ENCODE measurements around the gene AADACL4. TPM values are rescaled to one million over a fixed set of nuclear protein-coding genes. Genes with fewer than 3 reads are reported as not detected.

AADACL4 gene
- total RNA-seq, 4 donors from 2014 or later: not detected

- Histone ChIP-seq H3K27me3 (no peaks in the 10 kb centered on the region), H3K27ac (no peak overlapping the region), H3K4me3 (no peak overlapping the region), H3K36me3 (peaks cover 0 to 4% (median 2%) of the 10 kb centered on the region in 4 donors), H3K9me3 (peaks cover 0 to 3% of the 10 kb centered on the region in 2 donors), H3K4me1 (peaks cover 3 to 27% (median 18%) of the 10 kb centered on the region in 4 donors)
- no peak for DNase-seq
- intact Hi-C loops (cut with DNase I; ENCODE audit: low total_unique reads) (loop anchor here (10.0 kb wide), 1 partner anchor 136 kb away; no protein-coding TSS in a partner anchor), in situ Hi-C loops (cut with MboI; ENCODE audit: low pct_ligation_motif_present in 1 of 4, low pct_unique_long_range_greater_than_20kb in 1 of 4, low sequenced_read_pairs in 3 of 4) (loop anchor here in 1 of 4 donors (25.0 kb wide), 1 partner anchor 199 kb away; no protein-coding TSS in a partner anchor)
- TF ChIP-seq POLR2A (IDR thresholded peaks at IDR 0.05): no peak
- TF ChIP-seq POLR2AphosphoS5 (IDR thresholded peaks at IDR 0.05): no peak
- no peak for TF ChIP-seq CTCF (IDR thresholded peaks at IDR 0.05)
- no peak for TF ChIP-seq EP300 (IDR thresholded peaks at IDR 0.05; ENCODE audit: low read depth)
- WGBS, 2 donors (ENCODE audit: low coverage in 1 of 2): 81 to 93% methylated on average over 7 of the region's 7 CpGs
These were observed 32.9 kb upstream of the AADACL4 start for GRCh38 chr1:12610941-12611340.

GRCh38 chr1:12613180-12613579 lies 30.7 kb upstream of the AADACL4 start:
- Histone ChIP-seq H3K36me3 (peaks cover 0 to 4% (median 0%) of the 10 kb centered on the region in 4 donors), H3K4me1 (peaks cover 3 to 27% (median 23%) of the 10 kb centered on the region in 4 donors), H3K9me3 (no peaks in the 10 kb centered on the region), H3K27me3 (no peaks in the 10 kb centered on the region), H3K27ac (peak overlapping the region in 2 of 4 donors; percentile 94), H3K4me3 (no peak overlapping the region)
- TF ChIP-seq EP300 (IDR thresholded peaks at IDR 0.05; ENCODE audit: low read depth): no peak
- in situ Hi-C loops (cut with MboI; ENCODE audit: low pct_ligation_motif_present in 1 of 4, low pct_unique_long_range_greater_than_20kb in 1 of 4, low sequenced_read_pairs in 3 of 4) (loop anchor here in 1 of 4 donors (25.0 kb wide), 1 partner anchor 201 kb away; no protein-coding TSS in a partner anchor), intact Hi-C loops (cut with DNase I; ENCODE audit: low total_unique reads) (loop anchor here (10.0 kb wide), 1 partner anchor 138 kb away; no protein-coding TSS in a partner anchor)
- no peak for DNase-seq
- 91% methylated on average over 4 of the region's 4 CpGs; no CpG with 5 or more reads in 1 of the 2 donors for WGBS, 2 donors (ENCODE audit: low coverage in 1 of 2)

GRCh38 chr1:12614402-12615158 lies 29.3 kb upstream of the AADACL4 start:
- 67 to 68% methylated on average over 5 to 7 of the region's 7 CpGs for WGBS, 2 donors (ENCODE audit: low coverage in 1 of 2)
- no peaks in the 10 kb centered on the region for H3K9me3 ChIP-seq
- H3K36me3 ChIP-seq: peaks cover 0 to 4% (median 0%) of the 10 kb centered on the region in 4 donors
- H3K4me1 ChIP-seq: peaks cover 8 to 40% (median 35%) of the 10 kb centered on the region in 4 donors
- intact Hi-C loops (cut with DNase I; ENCODE audit: low total_unique reads): loop anchor here (10.0 kb wide), 1 partner anchor 140 kb away; no protein-coding TSS in a partner anchor
- H3K27ac ChIP-seq: peak overlapping the region; percentile 92 to 96 (median 94)
- in situ Hi-C loops (cut with MboI; ENCODE audit: low pct_ligation_motif_present in 1 of 4, low pct_unique_long_range_greater_than_20kb in 1 of 4, low sequenced_read_pairs in 3 of 4): loop anchor here in 1 of 4 donors (25.0 kb wide), 1 partner anchor 202 kb away; no protein-coding TSS in a partner anchor
- H3K4me3 ChIP-seq: peak overlapping the region in 3 of 4 donors; percentile 54 to 85 (median 70)
- TF ChIP-seq POLR2AphosphoS5 (IDR thresholded peaks at IDR 0.05): no peak
- TF ChIP-seq EP300 (IDR thresholded peaks at IDR 0.05; ENCODE audit: low read depth): no peak
- TF ChIP-seq CTCF (IDR thresholded peaks at IDR 0.05): no peak
- no peak for TF ChIP-seq POLR2A (IDR thresholded peaks at IDR 0.05)
- DNase-seq: no peak
- H3K27me3 ChIP-seq: no peaks in the 10 kb centered on the region

- DNase-seq: no peak
- 19 to 28% methylated on average over 9 to 12 of the region's 12 CpGs for WGBS, 2 donors (ENCODE audit: low coverage in 1 of 2)
- Histone ChIP-seq H3K9me3 (no peaks in the 10 kb centered on the region), H3K27ac (peak overlapping the region; percentile 92 to 96 (median 94)), H3K36me3 (peaks cover 0 to 4% (median 0%) of the 10 kb centered on the region in 4 donors), H3K4me3 (peak overlapping the region; percentile 32 to 85 (median 62)), H3K27me3 (no peaks in the 10 kb centered on the region), H3K4me1 (peaks cover 13 to 46% (median 41%) of the 10 kb centered on the region in 4 donors)
- intact Hi-C loops (cut with DNase I; ENCODE audit: low total_unique reads): loop anchor here (10.0 kb wide), 1 partner anchor 141 kb away; no protein-coding TSS in a partner anchor
- in situ Hi-C loops (cut with MboI; ENCODE audit: low pct_ligation_motif_present in 1 of 4, low pct_unique_long_range_greater_than_20kb in 1 of 4, low sequenced_read_pairs in 3 of 4): loop anchor here in 1 of 4 donors (25.0 kb wide), 1 partner anchor 203 kb away; no protein-coding TSS in a partner anchor
- no peak for TF ChIP-seq POLR2AphosphoS5 (IDR thresholded peaks at IDR 0.05)
- TF ChIP-seq EP300 (IDR thresholded peaks at IDR 0.05; ENCODE audit: low read depth): no peak
- no peak for TF ChIP-seq CTCF (IDR thresholded peaks at IDR 0.05)
- TF ChIP-seq POLR2A (IDR thresholded peaks at IDR 0.05): no peak
These were observed 28.6 kb upstream of the AADACL4 start for GRCh38 chr1:12615159-12615864.

All from transverse colon (tissue), 4 donors.